Neural progenitor cell (in vitro differentiated cells): ENCODE measurements around the gene MUC6.

ENCODE experiments used
- EZH2 ChIP-seq: fragments of 200-600 bp; sonication (generic); IDR thresholded peaks from 2 replicates; pipeline ENCODE4 v1.6.1; 2017; ENCODE audit warnings: antibody characterized with exemption, mild to moderate bottlenecking, moderate library complexity
- EZH2phosphoT487 ChIP-seq: fragments of 200-600 bp; sonication (generic); IDR thresholded peaks from 2 replicates; pipeline ENCODE4 v1.6.1; 2017; ENCODE audit warnings: antibody characterized with exemption
- TF ChIP-seq, protein P1 (sequence below): fragments of 200-600 bp; sonication (generic); IDR thresholded peaks from 2 replicates; pipeline ENCODE4 v1.5.1; 2017; ENCODE audit warnings: antibody characterized with exemption, mild to moderate bottlenecking

DNA sequence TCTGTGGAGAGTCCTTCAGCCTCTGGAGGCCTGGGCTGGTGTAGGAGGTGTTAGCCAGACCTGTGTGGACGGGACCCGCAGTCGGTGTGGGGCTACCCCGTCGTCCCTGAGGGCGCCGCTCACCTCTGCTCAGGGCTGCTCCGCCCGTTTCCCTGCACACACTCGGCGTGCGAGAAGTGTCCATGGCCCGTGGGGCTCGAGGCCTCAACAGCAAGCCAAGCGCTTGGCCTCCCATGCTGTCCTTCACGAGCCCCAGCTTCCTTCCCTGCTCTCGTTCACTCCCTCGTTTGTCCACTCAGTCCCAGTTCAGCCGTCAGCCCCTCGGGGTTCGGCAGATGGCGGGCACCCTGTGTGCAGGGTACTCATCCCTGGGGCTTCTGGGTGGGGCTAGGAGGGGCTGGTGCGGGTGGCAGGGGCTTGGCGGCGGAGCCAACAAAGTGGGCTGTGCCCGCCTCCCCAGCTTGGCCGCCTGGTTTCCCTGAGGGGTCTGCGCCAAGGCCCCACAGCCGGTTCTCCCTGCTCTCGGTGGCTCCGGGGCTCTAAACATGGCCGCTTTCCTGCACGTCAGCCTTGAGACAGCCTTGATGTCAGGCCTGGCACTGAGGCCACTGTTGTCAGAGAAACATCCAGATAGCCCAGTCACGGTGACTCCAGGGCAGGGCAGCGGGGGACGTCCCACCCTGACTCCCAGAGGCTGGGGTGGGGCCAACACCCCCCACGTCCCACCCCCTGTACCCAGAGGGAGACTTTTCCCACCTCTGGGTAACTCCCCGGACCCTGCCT lies 3.3 kb downstream of the MUC6 start:
- TF ChIP-seq, protein P1, sequence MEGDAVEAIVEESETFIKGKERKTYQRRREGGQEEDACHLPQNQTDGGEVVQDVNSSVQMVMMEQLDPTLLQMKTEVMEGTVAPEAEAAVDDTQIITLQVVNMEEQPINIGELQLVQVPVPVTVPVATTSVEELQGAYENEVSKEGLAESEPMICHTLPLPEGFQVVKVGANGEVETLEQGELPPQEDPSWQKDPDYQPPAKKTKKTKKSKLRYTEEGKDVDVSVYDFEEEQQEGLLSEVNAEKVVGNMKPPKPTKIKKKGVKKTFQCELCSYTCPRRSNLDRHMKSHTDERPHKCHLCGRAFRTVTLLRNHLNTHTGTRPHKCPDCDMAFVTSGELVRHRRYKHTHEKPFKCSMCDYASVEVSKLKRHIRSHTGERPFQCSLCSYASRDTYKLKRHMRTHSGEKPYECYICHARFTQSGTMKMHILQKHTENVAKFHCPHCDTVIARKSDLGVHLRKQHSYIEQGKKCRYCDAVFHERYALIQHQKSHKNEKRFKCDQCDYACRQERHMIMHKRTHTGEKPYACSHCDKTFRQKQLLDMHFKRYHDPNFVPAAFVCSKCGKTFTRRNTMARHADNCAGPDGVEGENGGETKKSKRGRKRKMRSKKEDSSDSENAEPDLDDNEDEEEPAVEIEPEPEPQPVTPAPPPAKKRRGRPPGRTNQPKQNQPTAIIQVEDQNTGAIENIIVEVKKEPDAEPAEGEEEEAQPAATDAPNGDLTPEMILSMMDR, result no peak
- TF ChIP-seq EZH2phosphoT487 (no peak), EZH2 (no peak)
